Thyroid gland (tissue), 4 donors: Measurements from ENCODE around the gene KASH5. TPM values are rescaled to one million over a fixed set of nuclear protein-coding genes. Genes with fewer than 3 reads are reported as not detected.

ENCODE experiments used
- DNase-seq, 2 donors: peaks; one replicate each; pipeline ENCODE4 v3.0.0-alpha.2; 2019
- H3K27ac ChIP-seq, 3 donors: fragments of 200-600 bp; sonication (generic); 1 replicate in 2 of 3; 2 replicates in 1 of 3; pipeline ENCODE4 v1.5.1; 2016 to 2019; ENCODE audit warnings: mild to moderate bottlenecking in 1 of 3, moderate library complexity in 1 of 3
- H3K27me3 ChIP-seq: fragments of 200-600 bp; sonication (generic); one replicate; pipeline ENCODE4 v1.5.1; 2019
- H3K36me3 ChIP-seq, 2 donors: fragments of 200-600 bp; sonication (generic); one replicate each; pipeline ENCODE4 v1.5.1; 2016 to 2019
- H3K4me1 ChIP-seq, 2 donors: fragments of 200-600 bp; sonication (generic); one replicate each; pipeline ENCODE4 v1.5.1; 2017 to 2019
- H3K4me3 ChIP-seq, 3 donors: fragments of 200-600 bp; sonication (generic); replicated peaks in 1 of 3; 1 replicate in 2 of 3; 2 replicates in 1 of 3; pipeline ENCODE4 v1.5.1; 2016; ENCODE audit warnings: mild to moderate bottlenecking in 1 of 3
- H3K9me3 ChIP-seq: fragments of 200-600 bp; sonication (generic); one replicate; pipeline ENCODE4 v1.5.1; 2017
- CTCF ChIP-seq, 6 experiments: fragments of 200-600 bp in 3 of 6; fragments of 450-650 bp in 3 of 6; sonication (generic) in 3 of 6; IDR thresholded peaks; one replicate each; pipeline ENCODE4 v1.5.1; 2016 to 2019; ENCODE audit warnings: antibody characterized with exemption in 6 of 6, mild to moderate bottlenecking in 2 of 6, inconsistent platforms in 1 of 6, moderate library complexity in 1 of 6
- POLR2A ChIP-seq, 2 donors: fragments of 450-650 bp; IDR thresholded peaks; one replicate each; pipeline ENCODE4 v1.6.1; 2017; ENCODE audit warnings: antibody characterized with exemption in 2 of 2, mild to moderate bottlenecking in 2 of 2, moderate library complexity in 1 of 2
- WGBS, 2 donors: methylation state at CpG; one replicate each; pipeline ENCODE4 v1.1.5; 2017; 5-methylcytosine and 5-hydroxymethylcytosine counted together
- intact Hi-C: fragments of 100-400 bp; cut with DNase I; formaldehyde crosslinking; loops from one replicate; pipeline ENCODE4 v1.15.1; 2023
- total RNA-seq, 4 donors: library from RNA; depleted of rRNA; stranded (reverse); fragments of >200 nt; gene quantifications; one replicate each; pipeline ENCODE4 v1.2.3, GENCODE V29; 2016

The KASH5 gene
- total RNA-seq, 4 donors from 2014 or later = 1.3 TPM; not detected in 3

DNA sequence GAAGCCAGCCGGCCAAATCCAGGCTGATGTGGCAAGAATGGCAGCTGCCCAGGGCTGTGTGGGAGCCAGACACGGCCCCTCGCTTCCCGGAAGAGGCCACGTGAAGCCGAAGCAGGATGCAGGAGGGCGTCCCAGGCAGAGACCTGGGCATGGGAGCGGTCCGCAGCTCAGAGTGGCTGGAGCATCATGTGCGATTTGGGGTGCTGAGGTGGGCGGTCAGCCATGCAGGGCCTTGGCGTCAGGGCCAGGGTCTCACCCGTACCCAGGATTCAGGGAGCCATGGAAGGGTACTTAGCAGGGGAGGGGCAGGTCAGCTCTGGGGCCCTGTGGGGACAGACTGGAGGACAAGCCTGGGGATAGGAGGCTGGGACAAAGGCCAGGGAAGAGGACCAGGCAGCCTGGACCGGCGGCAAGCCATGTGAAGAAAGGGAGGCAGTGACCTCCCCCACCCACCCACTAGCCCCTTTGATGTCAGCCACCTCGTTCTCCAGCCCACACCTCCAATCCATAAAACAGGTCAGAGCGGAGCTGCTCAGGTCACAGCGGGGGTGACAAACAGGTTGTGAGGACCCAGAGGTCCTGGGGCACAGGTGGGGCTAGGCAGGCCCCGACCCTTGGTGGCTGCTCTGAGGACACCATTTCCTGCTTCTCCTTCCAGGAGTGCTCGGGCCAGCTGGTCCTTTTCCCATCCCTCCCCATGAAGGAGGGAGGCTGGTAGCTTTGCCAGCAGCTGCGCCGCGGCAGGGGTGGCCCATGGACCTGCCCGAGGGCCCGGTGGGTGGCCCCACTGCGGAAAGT is 2.3 kb downstream of the KASH5 start:
- no peak for DNase-seq
- no peak for TF ChIP-seq CTCF (IDR thresholded peaks at IDR 0.05)
- no peak for TF ChIP-seq POLR2A (IDR thresholded peaks at IDR 0.05)
- H3K27ac ChIP-seq = no peak overlapping the region
- no peak overlapping the region for H3K4me3 ChIP-seq
- WGBS, 2 donors = 69 to 77% methylated on average over 15 to 26 of the region's 26 CpGs
- no peaks in the 10 kb centered on the region for H3K9me3 ChIP-seq
- H3K4me1 ChIP-seq = no peaks in the 10 kb centered on the region
- intact Hi-C loops = loop anchor here (5.0 kb wide), 1 partner anchor 157 kb away; no protein-coding TSS in a partner anchor
- no peaks in the 10 kb centered on the region for H3K27me3 ChIP-seq
- H3K36me3 ChIP-seq = no peaks in the 10 kb centered on the region

- intact Hi-C loops = loop anchor here (5.0 kb wide), 1 partner anchor 156 kb away; no protein-coding TSS in a partner anchor
- 70 to 71% methylated on average over 9 of the region's 9 CpGs for WGBS, 2 donors
- H3K9me3 ChIP-seq = no peaks in the 10 kb centered on the region
- no peaks in the 10 kb centered on the region for H3K4me1 ChIP-seq
- no peak for DNase-seq
- no peak for TF ChIP-seq CTCF (IDR thresholded peaks at IDR 0.05)
- TF ChIP-seq POLR2A (IDR thresholded peaks at IDR 0.05) = no peak
- no peaks in the 10 kb centered on the region for H3K36me3 ChIP-seq
- H3K27me3 ChIP-seq = no peaks in the 10 kb centered on the region
- H3K27ac ChIP-seq = no peak overlapping the region
- H3K4me3 ChIP-seq = no peak overlapping the region
Observed at GRCh38 chr19:49390929-49391359, 2.9 kb downstream of the KASH5 start.

DNA sequence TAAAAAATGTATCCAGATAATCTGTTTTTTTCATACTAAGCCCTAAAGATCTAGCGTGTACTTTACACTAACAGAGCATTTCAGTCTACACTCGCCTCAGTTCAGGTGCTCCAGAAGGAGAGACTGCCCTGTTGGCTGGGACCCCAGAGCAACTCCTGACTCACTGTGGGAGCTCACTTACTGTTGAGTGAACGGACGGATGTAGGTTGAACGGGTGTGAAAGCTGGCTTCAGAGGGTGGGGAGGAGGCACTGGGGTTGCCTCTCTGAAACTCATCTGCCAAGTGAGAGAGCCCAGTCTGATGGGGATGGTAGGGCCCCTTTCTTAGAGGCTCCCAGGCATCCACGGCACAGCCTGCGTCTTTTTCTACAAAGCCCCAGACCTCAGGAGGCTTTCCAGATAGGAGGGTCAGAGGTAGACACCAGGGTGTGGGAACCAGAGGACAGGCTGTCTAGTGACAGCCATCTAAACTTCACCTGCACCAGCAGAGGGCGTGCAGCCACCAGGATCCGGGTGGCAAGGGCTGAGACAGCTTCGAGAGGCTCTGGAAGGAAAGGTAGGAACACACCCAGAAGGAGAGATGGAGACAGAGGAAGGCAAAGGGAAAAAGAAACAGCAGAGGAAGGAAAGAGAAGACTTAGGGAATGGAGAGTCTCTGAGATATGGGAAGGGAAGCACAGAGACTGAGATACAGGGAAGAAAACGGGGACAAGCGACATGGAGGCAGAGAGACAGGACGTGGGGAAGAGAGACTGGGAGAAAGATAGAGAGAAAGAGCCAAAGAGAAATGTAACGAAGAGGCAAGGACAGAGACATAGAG is 3.7 kb downstream of the KASH5 start:
- Histone ChIP-seq H3K4me3 (no peak overlapping the region), H3K27ac (no peak overlapping the region), H3K9me3 (no peaks in the 10 kb centered on the region), H3K4me1 (no peaks in the 10 kb centered on the region), H3K27me3 (no peaks in the 10 kb centered on the region), H3K36me3 (no peaks in the 10 kb centered on the region)
- 24 to 26% methylated on average over 14 of the region's 14 CpGs for WGBS, 2 donors
- TF ChIP-seq CTCF (IDR thresholded peaks at IDR 0.05) (peak; percentile 39 to 94 (median 82)), POLR2A (IDR thresholded peaks at IDR 0.05) (no peak)
- peak; percentile 74 to 86 for DNase-seq
- intact Hi-C loops = loop anchor here (2.0 to 5.0 kb wide), 2 partner anchors 51 to 156 kb away; no protein-coding TSS in a partner anchor

GRCh38 chr19:49393881-49394280 is 5.8 kb downstream of the KASH5 start:
- intact Hi-C loops = loop anchor here (2.0 to 5.0 kb wide), 2 partner anchors 49 to 153 kb away; no protein-coding TSS in a partner anchor
- Histone ChIP-seq H3K4me3 (no peak overlapping the region), H3K9me3 (no peaks in the 10 kb centered on the region), H3K36me3 (no peaks in the 10 kb centered on the region), H3K27me3 (no peaks in the 10 kb centered on the region), H3K4me1 (peaks cover 0 to 5% of the 10 kb centered on the region in 2 donors), H3K27ac (no peak overlapping the region)
- TF ChIP-seq CTCF (IDR thresholded peaks at IDR 0.05) = no peak
- no peak for TF ChIP-seq POLR2A (IDR thresholded peaks at IDR 0.05)
- DNase-seq = no peak
- WGBS, 2 donors = 48 to 66% methylated on average over 5 of the region's 5 CpGs
